ENCODE data around the gene ZNF536.
"Not testable (repeated sequence)": the region's sequence is repeated elsewhere in the genome, so short reads cannot be mapped to it uniquely, and the experiment has no call there.

ZNF536 gene

GRCh38 chr19:30457484-30457883, 85.3 kb downstream of the ZNF536 start:
- DNase-seq (ENCODE audit: low read depth): no peak
- no peak overlapping the region for H3K4me3 ChIP-seq (ENCODE audit: low read depth, low read length)
- TF ChIP-seq CTCF (conservative IDR thresholded peaks at IDR 0.05; ENCODE audit: low read depth, low read length): no peak

- H3K4me3 ChIP-seq (ENCODE audit: low read depth, low read length): no peak overlapping the region
- DNase-seq (ENCODE audit: low read depth): no peak
- no peak for TF ChIP-seq CTCF (conservative IDR thresholded peaks at IDR 0.05; ENCODE audit: low read depth, low read length)
These were observed 87.7 kb downstream of the ZNF536 start for GRCh38 chr19:30459859-30460258.

- no peak for DNase-seq (ENCODE audit: low read depth)
- H3K4me3 ChIP-seq (ENCODE audit: low read depth, low read length): no peak overlapping the region
- TF ChIP-seq CTCF (conservative IDR thresholded peaks at IDR 0.05; ENCODE audit: low read depth, low read length): no peak
These were observed 92.0 kb downstream of the ZNF536 start for GRCh38 chr19:30464162-30464561.

GRCh38 chr19:30466598-30466997, 94.4 kb downstream of the ZNF536 start:
- DNase-seq (ENCODE audit: low read depth); H3K4me3 ChIP-seq (ENCODE audit: low read depth, low read length): not testable (repeated sequence)

- TF ChIP-seq CTCF (conservative IDR thresholded peaks at IDR 0.05; ENCODE audit: low read depth, low read length): no peak
- DNase-seq (ENCODE audit: low read depth): no peak
- H3K4me3 ChIP-seq (ENCODE audit: low read depth, low read length): no peak overlapping the region
These were observed 95.1 kb downstream of the ZNF536 start for GRCh38 chr19:30467239-30467638.

GRCh38 chr19:30469774-30470173, 97.6 kb downstream of the ZNF536 start:
- no peak for TF ChIP-seq CTCF (conservative IDR thresholded peaks at IDR 0.05; ENCODE audit: low read depth, low read length)
- H3K4me3 ChIP-seq (ENCODE audit: low read depth, low read length): no peak overlapping the region
- DNase-seq (ENCODE audit: low read depth): no peak

GRCh38 chr19:30471441-30471840, 99.3 kb downstream of the ZNF536 start:
- TF ChIP-seq CTCF (conservative IDR thresholded peaks at IDR 0.05; ENCODE audit: low read depth, low read length): no peak
- H3K4me3 ChIP-seq (ENCODE audit: low read depth, low read length): no peak overlapping the region
- no peak for DNase-seq (ENCODE audit: low read depth)
